ENCODE data around the gene BCAR1. TPM values are rescaled to one million over a fixed set of nuclear protein-coding genes. Genes with fewer than 3 reads are reported as not detected.
A peak's percentile ranks its signal among the peaks of the same experiment; 100 is the strongest.

Gene BCAR1, protein sequence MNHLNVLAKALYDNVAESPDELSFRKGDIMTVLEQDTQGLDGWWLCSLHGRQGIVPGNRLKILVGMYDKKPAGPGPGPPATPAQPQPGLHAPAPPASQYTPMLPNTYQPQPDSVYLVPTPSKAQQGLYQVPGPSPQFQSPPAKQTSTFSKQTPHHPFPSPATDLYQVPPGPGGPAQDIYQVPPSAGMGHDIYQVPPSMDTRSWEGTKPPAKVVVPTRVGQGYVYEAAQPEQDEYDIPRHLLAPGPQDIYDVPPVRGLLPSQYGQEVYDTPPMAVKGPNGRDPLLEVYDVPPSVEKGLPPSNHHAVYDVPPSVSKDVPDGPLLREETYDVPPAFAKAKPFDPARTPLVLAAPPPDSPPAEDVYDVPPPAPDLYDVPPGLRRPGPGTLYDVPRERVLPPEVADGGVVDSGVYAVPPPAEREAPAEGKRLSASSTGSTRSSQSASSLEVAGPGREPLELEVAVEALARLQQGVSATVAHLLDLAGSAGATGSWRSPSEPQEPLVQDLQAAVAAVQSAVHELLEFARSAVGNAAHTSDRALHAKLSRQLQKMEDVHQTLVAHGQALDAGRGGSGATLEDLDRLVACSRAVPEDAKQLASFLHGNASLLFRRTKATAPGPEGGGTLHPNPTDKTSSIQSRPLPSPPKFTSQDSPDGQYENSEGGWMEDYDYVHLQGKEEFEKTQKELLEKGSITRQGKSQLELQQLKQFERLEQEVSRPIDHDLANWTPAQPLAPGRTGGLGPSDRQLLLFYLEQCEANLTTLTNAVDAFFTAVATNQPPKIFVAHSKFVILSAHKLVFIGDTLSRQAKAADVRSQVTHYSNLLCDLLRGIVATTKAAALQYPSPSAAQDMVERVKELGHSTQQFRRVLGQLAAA
- 10 to 100 TPM; 21.7 to 42.9 (median 32.4) TPM for total RNA-seq
- polyA plus RNA-seq, result 10 to 100 TPM; 45.0 to 82.3 (median 72.6) TPM

GRCh38 chr16:75251280-75252048 is at the start of gene BCAR1:
BCAR1 (minus strand) TSS chr16:75251624; CDS start chr16:75251482, 142 bp downstream.
- H3K4me3 ChIP-seq, result peak within 1 kb of the TSS; percentile 69 to 95 (median 86)
- H3K27ac ChIP-seq, result peak within 1 kb of the TSS; percentile 91 to 96 (median 93)
- intact Hi-C loops (cut with DNase I), result loop anchor here (2.0 kb wide), 1 partner anchor 13 kb away; no protein-coding TSS in a partner anchor
- DNase-seq, result peak; percentile 94
- peaks cover 0 to 97% (median 95%) of the 10 kb centered on the region in 4 donors for H3K4me1 ChIP-seq
- H3K36me3 ChIP-seq, result no peaks in the 10 kb centered on the region
- TF ChIP-seq POLR2A (IDR thresholded peaks at IDR 0.05), result no peak
- TF ChIP-seq POLR2AphosphoS5 (IDR thresholded peaks at IDR 0.05), result peak in 3 of 4 donors; percentile 7 to 69 (median 10)
- TF ChIP-seq EP300 (IDR thresholded peaks at IDR 0.05), result no peak
- no peak for TF ChIP-seq CTCF (IDR thresholded peaks at IDR 0.05)
- H3K9me3 ChIP-seq, result no peaks in the 10 kb centered on the region
- no peaks in the 10 kb centered on the region for H3K27me3 ChIP-seq
- WGBS, 2 donors, result 1 to 3% methylated on average over 84 of the region's 84 CpGs

DNA sequence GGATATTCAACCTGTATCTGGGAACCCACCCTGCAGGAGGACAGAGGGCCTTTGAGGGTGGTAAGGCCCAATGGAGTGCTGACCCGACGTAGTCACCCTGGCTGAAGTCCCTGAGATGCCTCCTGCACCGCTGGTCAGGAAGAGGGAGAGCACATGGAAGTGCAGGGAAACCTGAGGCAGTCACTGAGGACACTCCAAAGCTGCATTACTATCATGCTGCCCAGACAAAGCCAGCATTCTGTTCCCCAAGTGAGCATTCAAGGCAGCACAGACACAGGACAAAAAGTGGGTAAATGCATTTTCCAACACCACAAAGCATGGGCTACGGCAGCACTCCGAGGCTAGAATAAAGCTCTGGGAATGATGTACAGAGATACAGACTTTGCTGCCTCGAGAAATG is 46.8 kb upstream of the BCAR1 start:
- no peaks in the 10 kb centered on the region for H3K27me3 ChIP-seq

GRCh38 chr16:75296606-75297005 is 45.2 kb upstream of the BCAR1 start:
- Histone ChIP-seq H3K27ac (no peak overlapping the region), H3K4me3 (no peak overlapping the region), H3K9me3 (no peaks in the 10 kb centered on the region), H3K4me1 (peaks cover 0 to 15% (median 5%) of the 10 kb centered on the region in 4 donors), H3K27me3 (no peaks in the 10 kb centered on the region), H3K36me3 (peaks cover 2 to 46% (median 8%) of the 10 kb centered on the region in 4 donors)
- 67 to 79% methylated on average over 1 of the region's 1 CpG for WGBS, 2 donors
- peak; percentile 71 for DNase-seq
- TF ChIP-seq CTCF (IDR thresholded peaks at IDR 0.05) (no peak), POLR2AphosphoS5 (IDR thresholded peaks at IDR 0.05) (no peak), EP300 (IDR thresholded peaks at IDR 0.05) (no peak), POLR2A (IDR thresholded peaks at IDR 0.05) (no peak)
- intact Hi-C loops (cut with DNase I), result no loop called here

More for the DNA sequence above, 46.8 kb upstream of the BCAR1 start:
- intact Hi-C loops (cut with DNase I), result no loop called here
- WGBS, 2 donors, result 93 to 95% methylated on average over 6 of the region's 6 CpGs
- TF ChIP-seq POLR2A (IDR thresholded peaks at IDR 0.05) (no peak), CTCF (IDR thresholded peaks at IDR 0.05) (no peak), POLR2AphosphoS5 (IDR thresholded peaks at IDR 0.05) (no peak), EP300 (IDR thresholded peaks at IDR 0.05) (no peak)
- H3K27ac ChIP-seq, result no peak overlapping the region
- DNase-seq, result no peak
- H3K4me1 ChIP-seq, result peaks cover 0 to 9% (median 5%) of the 10 kb centered on the region in 4 donors
- no peaks in the 10 kb centered on the region for H3K9me3 ChIP-seq
- H3K4me3 ChIP-seq, result no peak overlapping the region
- peaks cover 0 to 36% (median 5%) of the 10 kb centered on the region in 4 donors for H3K36me3 ChIP-seq

DNA sequence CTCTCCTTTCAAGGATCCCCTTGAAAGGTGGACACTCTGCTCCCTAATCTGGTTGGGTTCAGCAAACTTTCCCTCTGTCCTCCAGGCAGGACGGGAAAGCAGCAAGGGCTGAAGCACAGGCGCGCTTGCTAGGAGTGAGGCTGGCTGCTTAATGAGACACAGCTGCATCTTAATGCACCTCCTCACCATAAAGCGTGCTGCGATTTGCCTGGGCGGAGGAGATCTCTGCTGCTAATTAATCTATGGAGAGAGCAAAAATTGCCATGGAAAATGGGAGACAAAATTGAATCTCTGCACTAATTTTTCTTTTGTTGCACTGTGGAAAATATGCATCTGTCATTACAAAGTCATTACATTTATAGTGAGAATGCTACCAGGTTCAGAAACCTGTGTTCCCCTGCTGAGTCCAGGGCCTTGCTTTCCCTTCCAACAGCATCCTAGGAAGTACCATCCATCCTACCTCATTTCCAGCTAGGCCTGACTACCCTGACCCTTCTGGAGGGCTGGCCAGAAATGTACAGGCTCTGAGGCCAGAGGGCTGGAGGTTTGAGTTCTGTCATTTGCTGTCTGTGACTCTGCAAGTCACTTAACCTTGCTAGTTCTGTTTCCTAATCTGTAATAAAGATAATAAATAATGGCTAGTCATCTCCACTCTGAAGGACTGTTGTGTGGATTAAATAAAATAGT is 43.5 kb upstream of the BCAR1 start:
- DNase-seq, result no peak
- Histone ChIP-seq H3K27me3 (no peaks in the 10 kb centered on the region), H3K4me3 (no peak overlapping the region), H3K9me3 (no peaks in the 10 kb centered on the region), H3K4me1 (peaks cover 0 to 15% (median 5%) of the 10 kb centered on the region in 4 donors), H3K27ac (no peak overlapping the region), H3K36me3 (peaks cover 0 to 42% (median 5%) of the 10 kb centered on the region in 4 donors)
- intact Hi-C loops (cut with DNase I), result no loop called here
- WGBS, 2 donors, result 95 to 96% methylated on average over 6 of the region's 6 CpGs
- TF ChIP-seq POLR2AphosphoS5 (IDR thresholded peaks at IDR 0.05) (no peak), POLR2A (IDR thresholded peaks at IDR 0.05) (no peak), CTCF (IDR thresholded peaks at IDR 0.05) (no peak)
